ENCODE measurements around the gene FERMT2. TPM values are rescaled to one million over a fixed set of nuclear protein-coding genes. Genes with fewer than 3 reads are reported as not detected.

The FERMT2 gene
- total and polyA plus RNA-seq, 8 donors, result 10.4 to 27.9 (median 16.6) TPM

GRCh38 chr14:52974406-52974805, 23.6 kb upstream of the FERMT2 start:
- H3K9me3 ChIP-seq, result no peaks in the 10 kb centered on the region

GRCh38 chr14:52961060-52961639, 10.3 kb upstream of the FERMT2 start:
- TF ChIP-seq CTCF (IDR thresholded peaks at IDR 0.05), result peak in 3 of 4 donors; percentile 21 to 39 (median 37)
- H3K27me3 ChIP-seq, result no peaks in the 10 kb centered on the region
- ATAC-seq (peak; percentile 82 to 98 (median 96)), DNase-seq (peak in 4 of 6 donors; percentile 27 to 61 (median 36)), FAIRE-seq (no peak)
- intact Hi-C loops (cut with DNase I), result loop anchor here in 2 of 3 donors (5.0 kb wide), 1 partner anchor 139 kb away; no protein-coding TSS in a partner anchor
- no peaks in the 10 kb centered on the region for H3K36me3 ChIP-seq
- WGBS, 2 donors, result 64 to 67% methylated on average over 4 of the region's 4 CpGs
- H3K4me1 ChIP-seq, result no peaks in the 10 kb centered on the region
- no peak overlapping the region for H3K4me3 ChIP-seq
- H3K27ac ChIP-seq, result no peak overlapping the region
- no peaks in the 10 kb centered on the region for H3K9me3 ChIP-seq

More at GRCh38 chr14:52974406-52974805, 23.6 kb upstream of the FERMT2 start:
- H3K36me3 ChIP-seq, result no peaks in the 10 kb centered on the region
- H3K4me1 ChIP-seq, result peaks cover 0 to 11% (median 11%) of the 10 kb centered on the region in 3 donors
- no peak for TF ChIP-seq CTCF (IDR thresholded peaks at IDR 0.05)
- intact Hi-C loops (cut with DNase I), result no loop called here
- H3K4me3 ChIP-seq, result no peak overlapping the region
- ATAC-seq (no peak), FAIRE-seq (no peak), DNase-seq (no peak)
- H3K27ac ChIP-seq, result no peak overlapping the region
- no peaks in the 10 kb centered on the region for H3K27me3 ChIP-seq

GRCh38 chr14:52960627-52961026, 9.8 kb upstream of the FERMT2 start:
- intact Hi-C loops (cut with DNase I), result loop anchor here in 2 of 3 donors (5.0 kb wide), 1 partner anchor 138 kb away; no protein-coding TSS in a partner anchor
- peak in 3 of 4 donors; percentile 31 to 59 (median 49) for ATAC-seq
- TF ChIP-seq CTCF (IDR thresholded peaks at IDR 0.05), result no peak
- DNase-seq, result no peak
- no peaks in the 10 kb centered on the region for H3K36me3 ChIP-seq
- 65 to 68% methylated on average over 3 of the region's 3 CpGs for WGBS, 2 donors
- H3K27me3 ChIP-seq, result no peaks in the 10 kb centered on the region
- no peak overlapping the region for H3K4me3 ChIP-seq
- no peak overlapping the region for H3K27ac ChIP-seq
- no peak for FAIRE-seq
- no peaks in the 10 kb centered on the region for H3K4me1 ChIP-seq
- H3K9me3 ChIP-seq, result no peaks in the 10 kb centered on the region

GRCh38 chr14:52954346-52955214, 3.7 kb upstream of the FERMT2 start:
- DNase-seq, result no peak
- no peak for TF ChIP-seq CTCF (IDR thresholded peaks at IDR 0.05)
- Histone ChIP-seq H3K27ac (no peak overlapping the region), H3K36me3 (no peaks in the 10 kb centered on the region), H3K9me3 (no peaks in the 10 kb centered on the region), H3K4me3 (no peak overlapping the region), H3K27me3 (no peaks in the 10 kb centered on the region), H3K4me1 (peaks cover 0 to 7% (median 6%) of the 10 kb centered on the region in 3 donors)
- no peak for ATAC-seq
- WGBS, 2 donors, result 90 to 91% methylated on average over 6 of the region's 6 CpGs
- intact Hi-C loops (cut with DNase I), result no loop called here
- no peak for FAIRE-seq
